Tibial nerve (tissue), 4 donors: ENCODE measurements around the gene MORN1. TPM values are rescaled to one million over a fixed set of nuclear protein-coding genes. Genes with fewer than 3 reads are reported as not detected.

Experiments
- DNase-seq, 2 donors: peaks; one replicate each; pipeline ENCODE4 v3.0.0-alpha.2; 2019; ENCODE audit warnings: low spot score in 2 of 2
- H3K27ac ChIP-seq, 4 donors: fragments of 200-600 bp; sonication (generic) in 3 of 4; one replicate each; pipeline ENCODE4 v1.5.1; 2017 to 2019; ENCODE audit warnings: mild to moderate bottlenecking in 1 of 4
- H3K27me3 ChIP-seq, 2 donors: fragments of 200-600 bp; sonication (generic) in 1 of 2; one replicate each; pipeline versions ENCODE4 v1.5.1 to v1.6.0; 2017 to 2019
- H3K36me3 ChIP-seq, 3 donors: fragments of 200-600 bp; sonication (generic); one replicate each; pipeline ENCODE4 v1.5.1; 2018 to 2019
- H3K4me1 ChIP-seq, 4 donors: fragments of 200-600 bp; sonication (generic) in 3 of 4; one replicate each; pipeline ENCODE4 v1.5.1; 2017 to 2019
- H3K4me3 ChIP-seq, 4 donors: fragments of 200-600 bp; sonication (generic) in 3 of 4; one replicate each; pipeline ENCODE4 v1.5.1; 2017 to 2019; ENCODE audit warnings: mild to moderate bottlenecking in 1 of 4, moderate library complexity in 1 of 4
- H3K9me3 ChIP-seq, 4 donors: fragments of 200-600 bp; sonication (generic) in 3 of 4; one replicate each; pipeline ENCODE4 v1.5.1; 2017 to 2019
- EP300 ChIP-seq, 2 donors: sonication (generic); formaldehyde crosslinking; IDR thresholded peaks; one replicate each; pipeline ENCODE4 v1.6.1; 2017; ENCODE audit warnings: antibody characterized with exemption in 2 of 2, mild to moderate bottlenecking in 1 of 2
- POLR2A ChIP-seq, 2 donors: fragments of 450-650 bp; IDR thresholded peaks; one replicate each; pipeline ENCODE4 v1.6.1; 2017; ENCODE audit warnings: antibody characterized with exemption in 2 of 2, mild to moderate bottlenecking in 2 of 2, moderate library complexity in 2 of 2
- WGBS, 2 donors: methylation state at CpG; one replicate each; pipeline ENCODE4 v1.1.5; 2018; 5-methylcytosine and 5-hydroxymethylcytosine counted together
- total RNA-seq, 4 donors: library from RNA; depleted of rRNA; stranded (reverse); fragments of >200 nt; gene quantifications; one replicate each; pipeline ENCODE4 v1.1.0, GENCODE V29; 2016
- TF ChIP-seq, protein P1 (sequence below), 5 experiments: fragments of 200-600 bp in 3 of 5; fragments of 450-650 bp in 2 of 5; sonication (generic) in 3 of 5; IDR thresholded peaks; one replicate each; pipeline ENCODE4 v1.5.1; 2016 to 2019; ENCODE audit warnings: antibody characterized with exemption in 5 of 5, mild to moderate bottlenecking in 3 of 5, moderate library complexity in 2 of 5

The MORN1 gene
- total RNA-seq, 4 donors from 2014 or later = 8.7 to 21.9 (median 16.1) TPM

DNA sequence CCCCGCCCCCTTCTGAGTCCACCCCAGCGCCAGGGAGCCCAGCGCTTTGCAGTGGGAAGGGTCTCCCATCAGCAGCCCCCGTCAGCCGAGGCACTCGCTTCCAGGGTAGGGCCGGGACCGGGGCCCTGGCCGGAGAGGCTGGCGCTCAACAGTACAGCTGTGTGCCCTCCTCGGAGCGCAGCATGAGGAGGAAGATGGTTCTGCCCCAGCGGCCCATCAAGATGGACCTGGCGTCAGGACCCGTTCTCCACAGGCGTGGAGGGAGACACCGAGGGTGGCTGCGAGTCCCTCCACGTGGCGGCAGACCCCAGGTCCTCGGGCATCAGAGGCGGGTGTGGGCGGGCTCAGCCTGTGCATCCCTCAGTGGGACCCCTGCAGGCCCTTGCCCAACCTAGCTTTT, 54.3 kb downstream of the MORN1 start:
- H3K4me1 ChIP-seq = no peaks in the 10 kb centered on the region
- H3K27me3 ChIP-seq = no peaks in the 10 kb centered on the region
- no peak for DNase-seq
- no peak overlapping the region for H3K4me3 ChIP-seq
- H3K36me3 ChIP-seq = peaks cover 0 to 3% (median 0%) of the 10 kb centered on the region in 3 donors
- 90 to 96% methylated on average over 8 to 16 of the region's 23 CpGs for WGBS, 2 donors
- TF ChIP-seq EP300 (IDR thresholded peaks at IDR 0.05) (no peak), POLR2A (IDR thresholded peaks at IDR 0.05) (no peak)
- TF ChIP-seq, protein P1, sequence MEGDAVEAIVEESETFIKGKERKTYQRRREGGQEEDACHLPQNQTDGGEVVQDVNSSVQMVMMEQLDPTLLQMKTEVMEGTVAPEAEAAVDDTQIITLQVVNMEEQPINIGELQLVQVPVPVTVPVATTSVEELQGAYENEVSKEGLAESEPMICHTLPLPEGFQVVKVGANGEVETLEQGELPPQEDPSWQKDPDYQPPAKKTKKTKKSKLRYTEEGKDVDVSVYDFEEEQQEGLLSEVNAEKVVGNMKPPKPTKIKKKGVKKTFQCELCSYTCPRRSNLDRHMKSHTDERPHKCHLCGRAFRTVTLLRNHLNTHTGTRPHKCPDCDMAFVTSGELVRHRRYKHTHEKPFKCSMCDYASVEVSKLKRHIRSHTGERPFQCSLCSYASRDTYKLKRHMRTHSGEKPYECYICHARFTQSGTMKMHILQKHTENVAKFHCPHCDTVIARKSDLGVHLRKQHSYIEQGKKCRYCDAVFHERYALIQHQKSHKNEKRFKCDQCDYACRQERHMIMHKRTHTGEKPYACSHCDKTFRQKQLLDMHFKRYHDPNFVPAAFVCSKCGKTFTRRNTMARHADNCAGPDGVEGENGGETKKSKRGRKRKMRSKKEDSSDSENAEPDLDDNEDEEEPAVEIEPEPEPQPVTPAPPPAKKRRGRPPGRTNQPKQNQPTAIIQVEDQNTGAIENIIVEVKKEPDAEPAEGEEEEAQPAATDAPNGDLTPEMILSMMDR (IDR thresholded peaks at IDR 0.05) = no peak
- no peak overlapping the region for H3K27ac ChIP-seq
- no peaks in the 10 kb centered on the region for H3K9me3 ChIP-seq

DNA sequence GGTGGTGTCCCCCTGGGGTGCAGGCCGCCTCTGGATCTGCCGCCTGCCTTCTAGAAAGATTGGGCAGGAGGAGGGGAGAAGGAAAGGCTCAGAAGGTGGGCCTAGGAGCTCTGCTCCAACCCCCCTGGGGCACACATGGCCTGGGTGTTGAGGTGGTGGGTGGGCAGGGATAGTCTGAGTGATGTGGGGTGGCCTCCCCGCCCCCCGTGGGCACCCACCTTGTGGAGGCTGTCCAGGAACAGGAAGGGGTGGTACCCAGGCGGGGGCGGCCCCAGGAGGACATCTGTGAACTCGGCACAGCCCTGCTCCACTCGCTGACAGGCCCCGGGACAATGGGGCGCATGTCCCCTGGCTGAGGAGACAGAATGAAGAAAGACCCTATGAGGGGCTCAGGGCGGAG, 54.9 kb downstream of the MORN1 start:
- 79 to 83% methylated on average over 10 to 11 of the region's 11 CpGs for WGBS, 2 donors
- no peak overlapping the region for H3K4me3 ChIP-seq
- H3K36me3 ChIP-seq = peaks cover 0 to 3% (median 0%) of the 10 kb centered on the region in 3 donors
- H3K27ac ChIP-seq = no peak overlapping the region
- H3K4me1 ChIP-seq = peaks cover 0 to under 1% (median 0%) of the 10 kb centered on the region in 4 donors
- no peaks in the 10 kb centered on the region for H3K27me3 ChIP-seq
- DNase-seq = no peak
- no peaks in the 10 kb centered on the region for H3K9me3 ChIP-seq
- TF ChIP-seq EP300 (IDR thresholded peaks at IDR 0.05) (no peak), POLR2A (IDR thresholded peaks at IDR 0.05) (no peak)
- TF ChIP-seq, protein P1 (IDR thresholded peaks at IDR 0.05) = no peak

DNA sequence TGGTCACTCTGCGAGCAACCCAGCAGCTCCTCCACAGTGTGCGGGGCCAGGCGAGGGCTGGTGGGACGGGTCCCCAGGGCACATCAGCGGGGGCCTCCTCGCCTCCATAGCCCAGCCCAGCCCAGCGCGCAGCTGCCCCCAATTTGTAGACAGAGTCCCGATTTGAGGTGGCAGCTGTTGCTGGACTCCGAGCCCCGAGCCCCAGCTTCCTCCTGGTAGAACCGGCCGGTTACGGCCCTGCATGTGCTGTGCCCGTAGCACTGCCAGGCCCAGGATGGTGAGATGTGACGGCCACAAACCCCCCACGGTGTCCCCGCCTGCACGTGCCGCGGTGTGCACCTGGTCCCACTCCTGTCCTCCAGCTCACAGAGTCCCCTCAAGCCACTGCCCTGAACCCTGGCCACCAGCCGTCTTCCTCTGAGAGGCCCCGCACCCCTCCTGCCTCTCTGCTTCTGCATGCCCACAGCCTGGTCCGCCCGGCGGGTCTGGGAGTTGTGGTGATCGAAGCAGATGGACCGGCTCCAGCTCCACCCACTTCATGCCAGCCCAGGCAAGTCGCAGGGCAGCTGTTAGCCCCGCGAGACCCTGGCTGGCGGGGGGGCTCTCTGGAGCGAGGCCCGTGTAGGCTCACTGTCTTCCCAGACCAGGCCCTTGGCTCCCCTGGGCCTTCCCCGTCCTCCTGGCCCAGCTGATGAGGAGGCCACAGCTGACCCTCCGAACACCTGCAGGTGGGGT, 55.5 kb downstream of the MORN1 start:
- Histone ChIP-seq H3K9me3 (no peaks in the 10 kb centered on the region), H3K27me3 (no peaks in the 10 kb centered on the region), H3K36me3 (peaks cover 0 to 3% (median 0%) of the 10 kb centered on the region in 3 donors), H3K4me3 (no peak overlapping the region), H3K27ac (no peak overlapping the region), H3K4me1 (peaks cover 0 to 7% (median 5%) of the 10 kb centered on the region in 4 donors)
- 81 to 88% methylated on average over 18 to 34 of the region's 36 CpGs for WGBS, 2 donors
- no peak for TF ChIP-seq POLR2A (IDR thresholded peaks at IDR 0.05)
- TF ChIP-seq EP300 (IDR thresholded peaks at IDR 0.05) = no peak
- TF ChIP-seq, protein P1 (IDR thresholded peaks at IDR 0.05) = no peak
- DNase-seq = no peak

DNA sequence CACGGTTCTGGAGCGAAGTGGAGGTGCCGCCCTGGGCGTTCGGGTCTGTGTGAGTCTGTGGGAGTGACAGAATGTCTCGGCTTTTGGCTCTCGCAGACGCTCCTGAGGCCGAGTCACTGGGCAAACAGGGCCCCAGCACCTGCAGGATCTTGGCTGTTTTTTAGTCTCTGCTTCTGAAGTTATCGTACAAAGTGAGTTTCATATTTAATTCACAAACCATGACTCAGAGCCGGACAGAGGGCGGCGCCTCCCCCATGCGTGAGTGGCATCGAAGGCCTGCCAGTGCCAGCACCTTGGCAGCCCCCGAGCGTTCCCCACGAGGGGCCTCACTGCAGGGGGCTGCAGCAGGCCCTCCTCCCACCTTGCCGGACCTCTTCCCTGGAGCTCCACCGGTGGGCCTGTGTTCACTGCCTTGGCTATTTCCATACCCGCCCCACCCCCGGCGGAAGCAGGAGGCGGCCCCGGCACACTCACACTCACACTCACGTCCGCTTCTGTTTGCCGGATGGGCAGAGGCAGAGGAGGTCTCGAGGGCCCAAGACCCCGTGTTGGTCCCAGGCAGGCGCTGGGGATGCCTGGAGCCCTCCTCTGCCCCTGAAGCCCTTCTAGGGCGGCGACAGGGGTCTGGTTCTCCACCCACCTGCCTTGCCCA, 56.3 kb downstream of the MORN1 start:
- Histone ChIP-seq H3K4me1 (peaks cover 0 to 15% (median 13%) of the 10 kb centered on the region in 4 donors), H3K27ac (no peak overlapping the region)
- WGBS, 2 donors = 79 to 81% methylated on average over 33 of the region's 33 CpGs

More for the DNA sequence above, 56.3 kb downstream of the MORN1 start:
- DNase-seq = no peak
- no peaks in the 10 kb centered on the region for H3K27me3 ChIP-seq
- TF ChIP-seq, protein P1 (IDR thresholded peaks at IDR 0.05) = no peak
- TF ChIP-seq EP300 (IDR thresholded peaks at IDR 0.05) (no peak), POLR2A (IDR thresholded peaks at IDR 0.05) (no peak)
- no peaks in the 10 kb centered on the region for H3K9me3 ChIP-seq
- H3K36me3 ChIP-seq = peaks cover 0 to 3% (median 0%) of the 10 kb centered on the region in 3 donors
- no peak overlapping the region for H3K4me3 ChIP-seq
